ENCODE results near the gene OGFOD3.

DNA sequence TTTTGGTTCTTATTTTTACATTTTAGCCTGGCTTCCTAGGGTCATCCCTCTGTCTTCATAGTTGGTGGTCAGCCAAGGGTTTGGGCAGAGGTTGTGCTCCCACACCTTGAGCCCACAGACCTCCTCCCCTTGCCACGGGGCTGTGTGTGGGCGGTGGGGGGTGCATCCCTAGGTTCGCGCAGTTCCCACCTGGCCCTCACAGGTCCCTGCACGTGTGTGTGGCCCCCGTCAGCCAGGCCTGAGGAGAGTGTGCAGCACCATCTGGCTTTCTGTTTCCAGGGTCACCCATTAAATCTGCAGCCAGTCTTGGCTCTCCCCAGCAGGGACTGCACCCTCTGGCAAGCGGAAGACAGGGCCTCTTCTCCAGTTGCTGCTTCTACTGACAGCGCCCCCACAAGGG is 13.6 kb upstream of the OGFOD3 start:
- TF ChIP-seq, protein P1, sequence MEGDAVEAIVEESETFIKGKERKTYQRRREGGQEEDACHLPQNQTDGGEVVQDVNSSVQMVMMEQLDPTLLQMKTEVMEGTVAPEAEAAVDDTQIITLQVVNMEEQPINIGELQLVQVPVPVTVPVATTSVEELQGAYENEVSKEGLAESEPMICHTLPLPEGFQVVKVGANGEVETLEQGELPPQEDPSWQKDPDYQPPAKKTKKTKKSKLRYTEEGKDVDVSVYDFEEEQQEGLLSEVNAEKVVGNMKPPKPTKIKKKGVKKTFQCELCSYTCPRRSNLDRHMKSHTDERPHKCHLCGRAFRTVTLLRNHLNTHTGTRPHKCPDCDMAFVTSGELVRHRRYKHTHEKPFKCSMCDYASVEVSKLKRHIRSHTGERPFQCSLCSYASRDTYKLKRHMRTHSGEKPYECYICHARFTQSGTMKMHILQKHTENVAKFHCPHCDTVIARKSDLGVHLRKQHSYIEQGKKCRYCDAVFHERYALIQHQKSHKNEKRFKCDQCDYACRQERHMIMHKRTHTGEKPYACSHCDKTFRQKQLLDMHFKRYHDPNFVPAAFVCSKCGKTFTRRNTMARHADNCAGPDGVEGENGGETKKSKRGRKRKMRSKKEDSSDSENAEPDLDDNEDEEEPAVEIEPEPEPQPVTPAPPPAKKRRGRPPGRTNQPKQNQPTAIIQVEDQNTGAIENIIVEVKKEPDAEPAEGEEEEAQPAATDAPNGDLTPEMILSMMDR (conservative IDR thresholded peaks at IDR 0.05; ENCODE audit: low read depth, low read length): no peak
- no peak for TF ChIP-seq EZH2 (IDR thresholded peaks at IDR 0.05; ENCODE audit: borderline replicate concordance, low read depth, low read length, poor library complexity, severe bottlenecking)

Data from A673 (cell line).